HG03469 (cell line): ENCODE results near the gene ZIC4.

Experiments used
- ATAC-seq: cut with Tn5 transposase; IDR thresholded peaks from one replicate; pipeline ENCODE4 v1.9.1; 2021; ENCODE audit warnings: mild to moderate bottlenecking, moderate library complexity, moderate number of reproducible peaks; ENCODE audit not compliant: unreplicated experiment

The ZIC4 gene

GRCh38 chr3:147407114-147407497, 763 bp upstream of the ZIC4 start:
- ATAC-seq: no peak

GRCh38 chr3:147405231-147406027, 914 bp downstream of the ZIC4 start:
- ATAC-seq: no peak

DNA sequence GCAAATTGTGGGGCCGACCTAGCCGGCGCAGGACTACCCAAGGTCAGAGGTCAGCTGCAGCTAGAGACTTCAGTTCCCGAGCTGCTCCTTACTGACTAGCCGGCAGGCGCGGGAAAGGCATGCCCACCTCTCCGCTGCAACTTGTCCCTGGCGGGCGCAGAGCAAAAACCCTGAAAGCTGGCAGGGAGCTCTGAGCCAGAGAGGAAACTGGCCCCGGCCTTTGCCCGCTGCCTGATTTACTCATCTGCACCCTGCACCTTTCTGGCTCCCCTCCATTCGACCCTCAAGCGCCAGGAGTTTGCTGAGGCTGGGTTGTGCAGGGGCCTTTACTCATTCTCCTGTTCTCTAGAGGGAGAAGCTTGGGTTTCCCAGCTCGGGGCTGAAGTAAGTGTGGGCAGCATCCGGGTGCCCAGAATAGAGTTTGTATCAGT, 1.5 kb downstream of the ZIC4 start:
- ATAC-seq: no peak

DNA sequence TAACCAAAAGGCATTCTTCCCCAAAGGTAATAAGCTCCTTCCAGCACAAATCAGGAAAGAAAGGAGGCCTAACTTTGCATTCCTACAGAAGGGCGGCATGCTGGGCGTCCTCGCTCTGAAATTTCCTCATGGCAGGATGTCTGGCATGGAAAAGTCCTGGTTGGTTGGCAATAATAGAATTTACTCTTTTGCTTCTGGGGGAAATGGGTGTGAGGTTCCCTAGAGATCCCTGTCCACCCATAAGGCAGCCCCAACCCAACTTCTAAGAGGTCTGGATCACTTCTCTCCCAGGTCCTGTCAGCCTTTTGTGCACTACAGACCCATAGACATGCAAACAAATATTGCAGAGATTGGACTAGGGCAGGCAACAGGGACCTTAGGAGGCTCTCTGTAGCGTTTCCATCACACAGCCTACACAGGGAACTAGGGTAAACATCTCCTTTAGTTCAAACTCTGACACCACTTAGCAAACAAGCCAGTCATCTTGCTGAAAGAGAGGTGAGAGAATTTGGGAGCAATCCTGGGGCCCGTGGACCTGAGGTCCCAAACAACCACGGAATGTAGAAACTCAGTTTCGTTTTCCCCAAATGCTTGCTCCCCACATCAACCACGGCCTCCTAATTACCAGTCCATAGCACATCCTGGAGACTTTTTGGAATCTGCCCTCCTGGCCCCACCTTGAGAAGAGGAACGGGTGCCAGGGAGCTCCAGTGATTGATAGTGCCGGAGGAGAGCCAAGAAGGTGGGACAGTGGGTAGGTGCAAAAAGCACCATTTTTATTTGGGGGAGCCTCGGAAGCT, 2.1 kb downstream of the ZIC4 start:
- no peak for ATAC-seq

DNA sequence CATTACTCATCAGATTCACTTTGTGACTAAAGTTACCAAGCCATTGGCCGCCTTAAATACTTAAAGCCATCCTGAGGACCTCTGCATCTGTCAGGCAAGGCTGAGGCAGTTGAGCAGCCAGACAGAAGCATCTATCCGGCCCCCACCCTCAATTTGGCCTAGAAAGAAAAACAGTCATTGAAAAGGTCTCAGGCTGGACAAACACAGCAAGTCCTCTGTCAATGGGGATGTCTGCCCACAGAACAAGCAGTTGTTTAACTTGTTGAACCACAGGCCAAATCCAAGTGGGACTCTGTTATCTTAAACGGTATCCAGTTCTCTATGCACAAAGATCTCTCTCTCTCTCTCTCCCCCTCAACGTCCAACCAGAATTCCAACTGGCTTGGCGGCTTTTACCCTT, 2.8 kb downstream of the ZIC4 start:
- ATAC-seq: no peak

DNA sequence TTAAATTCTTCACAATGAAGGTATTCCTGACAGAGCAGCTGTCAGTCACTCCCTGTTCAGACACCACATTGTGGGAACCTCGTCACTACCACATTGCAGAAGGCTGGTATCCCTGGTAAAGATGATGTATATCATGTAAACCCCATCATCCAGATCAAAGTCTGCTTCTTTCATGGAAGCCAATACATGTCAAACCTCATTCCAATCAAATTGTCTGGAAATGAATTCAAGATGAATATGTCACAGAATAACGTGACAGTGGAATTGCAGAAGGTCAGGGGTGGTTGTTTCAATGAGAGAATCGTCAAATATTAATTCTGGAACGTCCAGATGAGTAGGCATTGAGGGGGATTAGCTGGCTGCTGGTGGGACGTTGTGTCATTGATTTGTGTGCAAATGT, 4.2 kb downstream of the ZIC4 start:
- ATAC-seq: no peak

GRCh38 chr3:147401421-147401820, 4.9 kb downstream of the ZIC4 start:
- ATAC-seq: no peak

DNA sequence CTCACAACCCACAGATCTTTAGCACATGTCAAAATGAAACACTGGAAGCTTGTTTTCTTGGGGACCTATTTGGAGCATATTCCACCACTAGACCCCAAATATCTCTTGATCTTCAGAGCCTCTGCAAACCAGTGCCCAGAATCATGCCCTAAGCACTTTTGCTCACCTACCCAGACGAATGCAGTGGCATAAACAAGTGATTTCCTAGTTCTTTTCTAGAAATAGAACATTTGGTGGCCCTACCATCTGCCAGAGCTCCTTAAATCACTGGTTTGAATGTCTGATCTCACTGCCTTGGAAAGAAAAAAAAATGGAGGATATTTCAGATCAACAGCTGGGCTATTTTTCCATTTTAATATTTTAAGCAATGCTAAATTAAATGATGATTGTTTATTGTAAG, 5.3 kb downstream of the ZIC4 start:
- no peak for ATAC-seq

GRCh38 chr3:147400111-147400510, 6.2 kb downstream of the ZIC4 start:
- ATAC-seq: no peak

- no peak for ATAC-seq
Measured at GRCh38 chr3:147398813-147399534, 7.4 kb downstream of the ZIC4 start.

- ATAC-seq: no peak
Measured at GRCh38 chr3:147397875-147398812, 8.2 kb downstream of the ZIC4 start.

- ATAC-seq: no peak
Measured at GRCh38 chr3:147397155-147397874, 9.0 kb downstream of the ZIC4 start.

GRCh38 chr3:147396712-147397046, 9.7 kb downstream of the ZIC4 start:
- no peak for ATAC-seq

DNA sequence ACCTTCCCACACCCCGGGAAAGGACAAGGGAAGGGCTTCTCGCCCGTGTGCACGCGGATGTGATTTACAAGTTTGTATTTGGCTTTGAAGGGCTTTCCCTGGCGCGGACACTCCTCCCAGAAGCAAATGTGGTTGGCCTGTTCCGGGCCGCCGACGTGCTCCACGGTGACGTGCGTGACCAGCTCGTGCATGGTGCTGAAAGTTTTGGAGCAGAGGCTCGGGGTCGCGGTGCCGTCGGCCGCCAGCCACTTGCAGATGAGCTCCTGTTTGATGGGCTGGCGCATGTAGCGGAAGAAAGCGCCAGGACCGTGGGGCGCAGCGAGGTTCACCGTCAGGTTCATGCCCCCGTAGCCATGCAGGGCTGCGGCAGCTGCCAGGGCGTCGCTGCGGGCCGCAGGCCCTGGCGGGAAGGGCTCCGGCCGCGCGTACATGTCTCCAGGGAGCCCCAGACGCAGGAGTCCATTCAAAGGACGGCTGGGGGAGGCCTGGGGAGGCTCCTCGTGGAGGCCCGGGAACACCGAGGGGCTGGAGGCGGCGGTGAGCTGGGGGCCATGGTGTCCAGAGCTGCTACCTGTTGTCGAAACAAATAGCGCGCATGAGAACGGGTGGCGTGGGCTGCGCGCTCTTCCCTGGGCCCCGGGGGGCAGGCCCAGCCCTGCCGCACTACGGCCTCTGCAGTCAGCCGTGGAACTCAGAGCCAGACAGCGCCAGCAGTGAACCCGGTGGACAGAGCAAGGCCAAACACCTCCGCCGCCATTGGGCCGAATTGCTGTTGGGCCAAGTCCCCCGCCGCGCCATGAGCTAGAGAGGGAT, 10.2 kb downstream of the ZIC4 start:
- ATAC-seq: no peak

DNA sequence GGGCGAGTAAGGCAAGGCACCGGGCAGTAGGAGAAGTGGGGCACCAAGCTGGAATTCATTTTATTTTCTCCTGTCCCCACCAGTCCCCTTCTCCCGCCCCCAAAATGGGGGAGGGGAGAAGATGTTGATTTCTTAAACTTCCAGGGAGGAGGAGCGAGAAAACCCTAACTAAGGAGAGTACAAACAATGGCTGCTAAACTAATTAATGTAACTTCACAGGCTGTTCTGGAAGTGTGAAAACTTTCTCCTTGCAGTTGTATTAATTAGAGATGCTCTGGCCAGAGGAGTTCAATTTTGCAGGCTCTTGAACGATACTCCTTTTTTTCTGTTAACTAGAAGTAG, 11.5 kb downstream of the ZIC4 start:
- no peak for ATAC-seq

DNA sequence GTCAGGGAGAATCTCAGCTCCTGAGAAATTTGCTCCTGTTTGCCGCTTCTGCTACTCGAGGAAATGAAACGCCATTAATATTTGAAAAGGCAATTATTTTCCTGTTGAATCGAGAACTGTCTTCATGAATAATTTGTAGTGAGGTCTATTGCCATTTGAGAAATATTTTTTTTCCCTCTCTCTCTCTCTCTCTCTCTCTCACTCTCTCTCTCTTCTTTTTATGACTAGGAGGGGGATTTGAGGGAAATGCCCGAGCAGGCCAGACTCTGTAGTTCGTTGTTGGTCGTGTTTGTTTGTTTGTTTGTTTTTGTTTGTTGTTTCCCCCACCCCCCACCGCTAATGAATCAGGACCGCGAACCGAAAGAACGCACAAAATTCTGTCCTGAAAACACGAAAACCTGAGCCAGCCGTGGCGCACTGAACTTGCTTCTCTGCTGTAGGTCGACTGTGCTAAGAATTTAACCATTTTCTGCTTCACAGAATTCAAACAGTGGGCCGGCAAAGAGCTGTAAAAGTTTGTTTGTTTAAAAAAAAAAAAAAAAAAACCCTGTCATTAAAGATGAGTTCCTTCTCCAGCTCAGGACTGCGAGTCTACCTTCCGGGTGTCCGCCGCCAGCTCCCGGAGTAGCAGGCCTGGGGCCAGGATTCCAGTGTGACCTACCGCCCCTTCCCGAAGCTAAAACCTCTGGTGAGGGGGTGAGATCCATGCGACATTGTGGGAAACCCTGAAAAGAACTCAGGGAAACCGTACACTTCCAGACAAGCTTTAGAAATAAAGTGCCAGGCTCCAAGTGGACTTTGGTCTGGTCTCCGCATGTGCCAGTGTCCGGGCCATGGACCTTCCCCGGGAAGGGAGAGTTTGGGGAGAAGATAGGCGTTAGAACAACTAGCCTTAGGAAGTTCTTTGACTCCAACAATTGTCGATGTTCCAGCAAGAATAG, 12.1 kb downstream of the ZIC4 start:
- ATAC-seq: no peak

- ATAC-seq: no peak
Measured at GRCh38 chr3:147393261-147393942, 12.9 kb downstream of the ZIC4 start.

GRCh38 chr3:147392625-147392946, 13.8 kb downstream of the ZIC4 start:
- ATAC-seq: no peak
